ENCODE data around the gene GBX2. TPM values are rescaled to one million over a fixed set of nuclear protein-coding genes. Genes with fewer than 3 reads are reported as not detected.
"Not testable (repeated sequence)": the region's sequence is repeated elsewhere in the genome, so short reads cannot be mapped to it uniquely, and the experiment has no call there.

GBX2 gene
- total RNA-seq, 2 experiments from 2014 or later: not detected

GRCh38 chr2:236156095-236156859, 11.9 kb downstream of the GBX2 start:
- H3K27me3 Mint-ChIP-seq: peaks cover 25% of the 10 kb centered on the region
- ATAC-seq (no peak), DNase-seq (no peak)
- H3K9me3 Mint-ChIP-seq: peaks cover 7% of the 10 kb centered on the region
- CTCF ChIA-PET: no interaction called here
- no peak overlapping the region for H3K27ac Mint-ChIP-seq
- no peaks in the 10 kb centered on the region for H3K4me1 Mint-ChIP-seq (ENCODE audit: low read depth)
- H3K36me3 Mint-ChIP-seq (ENCODE audit: low read depth): no peaks in the 10 kb centered on the region
- no peak for TF ChIP-seq CTCF (IDR thresholded peaks at IDR 0.05)
- POLR2A ChIA-PET: no interaction called here
- intact Hi-C loops (cut with micrococcal nuclease): no loop called here
- no peak overlapping the region for H3K4me3 Mint-ChIP-seq

GRCh38 chr2:236155406-236155805, 12.8 kb downstream of the GBX2 start:
- DNase-seq: no peak
- Mint-ChIP-seq H3K27me3 (peaks cover 19% of the 10 kb centered on the region), H3K36me3 (ENCODE audit: low read depth) (no peaks in the 10 kb centered on the region), H3K4me1 (ENCODE audit: low read depth) (no peaks in the 10 kb centered on the region), H3K9me3 (peaks cover 10% of the 10 kb centered on the region), H3K27ac (no peak overlapping the region), H3K4me3 (no peak overlapping the region)
- intact Hi-C loops (cut with micrococcal nuclease): no loop called here
- no peak for TF ChIP-seq CTCF (IDR thresholded peaks at IDR 0.05)
- ATAC-seq: no peak
- CTCF ChIA-PET: no interaction called here
- POLR2A ChIA-PET: no interaction called here

- TF ChIP-seq CTCF (IDR thresholded peaks at IDR 0.05): no peak
- DNase-seq (no peak), ATAC-seq (no peak)
- intact Hi-C loops (cut with micrococcal nuclease): no loop called here
- no peaks in the 10 kb centered on the region for H3K4me1 Mint-ChIP-seq (ENCODE audit: low read depth)
- no peaks in the 10 kb centered on the region for H3K36me3 Mint-ChIP-seq (ENCODE audit: low read depth)
- ChIA-PET POLR2A (no interaction called here), CTCF (no interaction called here)
- H3K27ac Mint-ChIP-seq: no peak overlapping the region
- H3K27me3 Mint-ChIP-seq: peaks cover 15% of the 10 kb centered on the region
- H3K9me3 Mint-ChIP-seq: peaks cover 6% of the 10 kb centered on the region
- no peak overlapping the region for H3K4me3 Mint-ChIP-seq
Observed at GRCh38 chr2:236146436-236146835, 21.8 kb downstream of the GBX2 start.

- CTCF ChIA-PET: no interaction called here
Observed at GRCh38 chr2:236143811-236144210, 24.4 kb downstream of the GBX2 start.

GRCh38 chr2:236141616-236142015, 26.6 kb downstream of the GBX2 start:
- H3K4me3 Mint-ChIP-seq; H3K27ac Mint-ChIP-seq; intact Hi-C loops (cut with micrococcal nuclease); H3K36me3 Mint-ChIP-seq (ENCODE audit: low read depth); H3K9me3 Mint-ChIP-seq; ATAC-seq; DNase-seq; CTCF ChIA-PET; H3K4me1 Mint-ChIP-seq (ENCODE audit: low read depth); POLR2A ChIA-PET: not testable (repeated sequence)
- peaks cover 11% of the 10 kb centered on the region for H3K27me3 Mint-ChIP-seq

More at GRCh38 chr2:236143811-236144210, 24.4 kb downstream of the GBX2 start:
- no peaks in the 10 kb centered on the region for H3K4me1 Mint-ChIP-seq (ENCODE audit: low read depth)
- POLR2A ChIA-PET: no interaction called here
- no peaks in the 10 kb centered on the region for H3K36me3 Mint-ChIP-seq (ENCODE audit: low read depth)
- ATAC-seq (no peak), DNase-seq (no peak)
- no peak overlapping the region for H3K27ac Mint-ChIP-seq
- H3K27me3 Mint-ChIP-seq: peaks cover 11% of the 10 kb centered on the region
- intact Hi-C loops (cut with micrococcal nuclease): no loop called here
- no peak for TF ChIP-seq CTCF (IDR thresholded peaks at IDR 0.05)
- H3K4me3 Mint-ChIP-seq: no peak overlapping the region
- H3K9me3 Mint-ChIP-seq: no peaks in the 10 kb centered on the region
